Thyroid gland (tissue), 4 donors: ENCODE measurements around the gene PKN1. TPM values are rescaled to one million over a fixed set of nuclear protein-coding genes. Genes with fewer than 3 reads are reported as not detected.

ENCODE experiments used
- DNase-seq, 2 donors: peaks; one replicate each; pipeline ENCODE4 v3.0.0-alpha.2; 2019
- H3K27ac ChIP-seq, 3 donors: fragments of 200-600 bp; sonication (generic); 1 replicate in 2 of 3; 2 replicates in 1 of 3; pipeline ENCODE4 v1.5.1; 2016 to 2019; ENCODE audit warnings: mild to moderate bottlenecking in 1 of 3, moderate library complexity in 1 of 3
- H3K27me3 ChIP-seq: fragments of 200-600 bp; sonication (generic); one replicate; pipeline ENCODE4 v1.5.1; 2019
- H3K36me3 ChIP-seq, 2 donors: fragments of 200-600 bp; sonication (generic); one replicate each; pipeline ENCODE4 v1.5.1; 2016 to 2019
- H3K4me1 ChIP-seq, 2 donors: fragments of 200-600 bp; sonication (generic); one replicate each; pipeline ENCODE4 v1.5.1; 2017 to 2019
- H3K4me3 ChIP-seq, 3 donors: fragments of 200-600 bp; sonication (generic); replicated peaks in 1 of 3; 1 replicate in 2 of 3; 2 replicates in 1 of 3; pipeline ENCODE4 v1.5.1; 2016; ENCODE audit warnings: mild to moderate bottlenecking in 1 of 3
- H3K9me3 ChIP-seq: fragments of 200-600 bp; sonication (generic); one replicate; pipeline ENCODE4 v1.5.1; 2017
- POLR2A ChIP-seq, 2 donors: fragments of 450-650 bp; IDR thresholded peaks; one replicate each; pipeline ENCODE4 v1.6.1; 2017; ENCODE audit warnings: antibody characterized with exemption in 2 of 2, mild to moderate bottlenecking in 2 of 2, moderate library complexity in 1 of 2
- WGBS, 2 donors: methylation state at CpG; one replicate each; pipeline ENCODE4 v1.1.5; 2017; 5-methylcytosine and 5-hydroxymethylcytosine counted together
- intact Hi-C: fragments of 100-400 bp; cut with DNase I; formaldehyde crosslinking; loops from one replicate; pipeline ENCODE4 v1.15.1; 2023
- total RNA-seq, 4 donors: library from RNA; depleted of rRNA; stranded (reverse); fragments of >200 nt; gene quantifications; one replicate each; pipeline ENCODE4 v1.2.3, GENCODE V29; 2016
- TF ChIP-seq, protein P1 (sequence below), 6 experiments: fragments of 200-600 bp in 3 of 6; fragments of 450-650 bp in 3 of 6; sonication (generic) in 3 of 6; IDR thresholded peaks; one replicate each; pipeline ENCODE4 v1.5.1; 2016 to 2019; ENCODE audit warnings: antibody characterized with exemption in 6 of 6, mild to moderate bottlenecking in 2 of 6, inconsistent platforms in 1 of 6, moderate library complexity in 1 of 6

The PKN1 gene
- total RNA-seq, 4 donors from 2014 or later, result 66.5 to 79.8 (median 74.2) TPM

DNA sequence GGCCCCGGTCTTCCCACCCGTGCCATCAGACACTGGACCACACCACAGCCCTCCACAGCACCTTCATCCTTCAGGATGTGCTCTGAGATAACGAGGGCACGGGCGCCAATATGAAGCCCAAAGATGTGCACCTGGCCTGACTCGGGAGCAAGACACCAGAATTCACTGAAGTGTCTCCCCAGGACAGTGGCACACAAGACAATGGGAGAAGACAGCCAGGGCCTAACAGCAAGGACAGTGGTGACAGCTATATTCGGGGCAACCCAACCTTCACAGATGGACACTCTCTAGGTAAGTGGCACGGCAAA is 21.2 kb upstream of the PKN1 start:
- intact Hi-C loops, result no loop called here
- Histone ChIP-seq H3K27ac (no peak overlapping the region), H3K27me3 (no peaks in the 10 kb centered on the region), H3K9me3 (no peaks in the 10 kb centered on the region), H3K4me3 (no peak overlapping the region), H3K36me3 (peaks cover 58% of the 10 kb centered on the region in 2 donors), H3K4me1 (peaks cover 13 to 20% of the 10 kb centered on the region in 2 donors)
- DNase-seq, result no peak
- TF ChIP-seq, protein P1, sequence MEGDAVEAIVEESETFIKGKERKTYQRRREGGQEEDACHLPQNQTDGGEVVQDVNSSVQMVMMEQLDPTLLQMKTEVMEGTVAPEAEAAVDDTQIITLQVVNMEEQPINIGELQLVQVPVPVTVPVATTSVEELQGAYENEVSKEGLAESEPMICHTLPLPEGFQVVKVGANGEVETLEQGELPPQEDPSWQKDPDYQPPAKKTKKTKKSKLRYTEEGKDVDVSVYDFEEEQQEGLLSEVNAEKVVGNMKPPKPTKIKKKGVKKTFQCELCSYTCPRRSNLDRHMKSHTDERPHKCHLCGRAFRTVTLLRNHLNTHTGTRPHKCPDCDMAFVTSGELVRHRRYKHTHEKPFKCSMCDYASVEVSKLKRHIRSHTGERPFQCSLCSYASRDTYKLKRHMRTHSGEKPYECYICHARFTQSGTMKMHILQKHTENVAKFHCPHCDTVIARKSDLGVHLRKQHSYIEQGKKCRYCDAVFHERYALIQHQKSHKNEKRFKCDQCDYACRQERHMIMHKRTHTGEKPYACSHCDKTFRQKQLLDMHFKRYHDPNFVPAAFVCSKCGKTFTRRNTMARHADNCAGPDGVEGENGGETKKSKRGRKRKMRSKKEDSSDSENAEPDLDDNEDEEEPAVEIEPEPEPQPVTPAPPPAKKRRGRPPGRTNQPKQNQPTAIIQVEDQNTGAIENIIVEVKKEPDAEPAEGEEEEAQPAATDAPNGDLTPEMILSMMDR (IDR thresholded peaks at IDR 0.05), result no peak
- TF ChIP-seq POLR2A (IDR thresholded peaks at IDR 0.05), result no peak
- WGBS, 2 donors, result 89 to 96% methylated on average over 8 of the region's 8 CpGs

DNA sequence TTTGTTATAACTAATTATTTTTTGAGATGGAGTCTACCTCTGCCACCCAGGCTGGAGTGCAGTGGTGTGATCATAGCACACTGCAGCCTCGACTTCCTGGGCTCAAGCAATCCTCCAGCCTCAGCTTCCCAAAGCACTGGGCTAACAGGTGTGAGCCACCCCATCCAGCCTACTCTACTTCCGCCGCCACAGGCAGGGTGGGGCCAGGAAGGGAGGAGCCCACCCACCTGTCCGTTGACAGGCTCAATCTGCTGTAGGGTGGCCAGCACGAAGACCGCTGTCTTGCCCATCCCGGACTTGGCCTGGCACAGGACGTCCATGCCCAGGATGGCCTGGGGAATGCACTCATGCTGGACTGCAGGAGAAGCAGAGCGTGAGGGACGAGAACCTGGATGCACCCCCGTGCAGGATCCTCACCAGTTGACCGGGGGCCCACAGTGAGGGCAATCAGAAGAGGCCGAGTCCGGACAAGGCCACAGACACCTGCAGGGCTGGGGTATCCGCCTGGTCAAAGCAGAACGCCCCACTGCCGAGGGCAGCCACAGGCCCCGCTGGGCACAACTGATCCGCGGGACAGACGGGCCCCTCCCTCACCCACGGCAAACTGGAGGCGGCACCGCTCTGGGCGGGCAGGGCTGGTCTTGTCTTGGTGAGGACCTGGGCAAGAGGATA is 20.6 kb upstream of the PKN1 start:
- Histone ChIP-seq H3K27me3 (no peaks in the 10 kb centered on the region), H3K9me3 (no peaks in the 10 kb centered on the region), H3K4me3 (no peak overlapping the region), H3K36me3 (peaks cover 52 to 54% of the 10 kb centered on the region in 2 donors), H3K4me1 (peaks cover 16 to 25% of the 10 kb centered on the region in 2 donors), H3K27ac (no peak overlapping the region)
- no peak for DNase-seq
- intact Hi-C loops, result no loop called here
- no peak for TF ChIP-seq POLR2A (IDR thresholded peaks at IDR 0.05)
- TF ChIP-seq, protein P1 (IDR thresholded peaks at IDR 0.05), result no peak
- WGBS, 2 donors, result 85 to 90% methylated on average over 8 to 15 of the region's 25 CpGs

DNA sequence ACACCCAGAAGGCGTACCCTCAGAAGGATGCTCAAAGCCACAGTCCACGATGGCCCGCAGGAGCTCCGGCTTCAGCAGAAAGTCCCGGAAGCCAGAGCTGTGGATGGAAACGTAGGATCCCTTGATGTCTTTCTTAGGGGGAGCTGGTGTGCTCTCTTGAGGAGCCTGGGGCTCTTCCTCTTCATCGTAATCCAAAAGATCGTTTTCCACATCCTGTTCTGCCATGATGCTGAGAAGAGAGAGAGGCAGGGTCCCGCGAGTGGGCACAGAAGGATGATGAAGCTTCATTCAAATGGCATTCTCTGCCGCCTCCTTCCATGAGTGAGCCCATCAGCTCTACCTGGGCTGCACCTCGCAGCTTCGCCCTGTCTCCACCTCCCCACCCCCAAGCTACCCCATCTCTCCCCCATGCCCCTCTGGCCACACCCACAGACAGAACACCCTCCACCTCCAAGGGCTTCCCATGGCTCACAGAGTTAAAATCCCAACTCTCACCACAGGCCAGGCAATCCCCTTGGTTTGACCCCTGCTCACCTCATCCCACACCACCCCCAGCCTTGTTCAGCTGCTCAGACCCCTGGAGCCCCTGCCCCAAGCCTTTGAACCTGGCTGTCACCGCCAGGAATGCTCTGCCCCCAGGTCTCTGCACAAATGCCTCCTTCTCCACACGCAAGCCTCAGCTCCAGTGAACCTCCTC is 20.0 kb upstream of the PKN1 start:
- Histone ChIP-seq H3K4me1 (peaks cover 23 to 31% of the 10 kb centered on the region in 2 donors), H3K27me3 (no peaks in the 10 kb centered on the region), H3K4me3 (no peak overlapping the region), H3K27ac (no peak overlapping the region), H3K36me3 (peaks cover 45 to 48% of the 10 kb centered on the region in 2 donors), H3K9me3 (no peaks in the 10 kb centered on the region)
- DNase-seq, result no peak
- WGBS, 2 donors, result 84 to 89% methylated on average over 14 to 15 of the region's 15 CpGs
- intact Hi-C loops, result no loop called here
- TF ChIP-seq, protein P1 (IDR thresholded peaks at IDR 0.05), result no peak
- TF ChIP-seq POLR2A (IDR thresholded peaks at IDR 0.05), result no peak

- intact Hi-C loops, result no loop called here
- Histone ChIP-seq H3K4me3 (no peak overlapping the region), H3K27me3 (no peaks in the 10 kb centered on the region), H3K36me3 (peaks cover 40 to 42% of the 10 kb centered on the region in 2 donors), H3K4me1 (peaks cover 25 to 34% of the 10 kb centered on the region in 2 donors), H3K9me3 (no peaks in the 10 kb centered on the region), H3K27ac (no peak overlapping the region)
- TF ChIP-seq, protein P1 (IDR thresholded peaks at IDR 0.05), result no peak
- TF ChIP-seq POLR2A (IDR thresholded peaks at IDR 0.05), result no peak
- 78 to 79% methylated on average over 3 of the region's 3 CpGs for WGBS, 2 donors
- no peak for DNase-seq
These were observed 19.4 kb upstream of the PKN1 start for GRCh38 chr19:14413693-14414181.
